Skeletal muscle tissue (tissue), 4 donors: ENCODE data around the gene ABHD4. TPM values are rescaled to one million over a fixed set of nuclear protein-coding genes. Genes with fewer than 3 reads are reported as not detected.

ENCODE experiments used
- H3K27ac ChIP-seq: one replicate; pipeline ENCODE4 v1.7.0; 2013; ENCODE audit warnings: mild to moderate bottlenecking, low read depth, low read length, inconsistent platforms
- H3K27me3 ChIP-seq, 3 donors: one replicate each; pipeline ENCODE4 v1.7.0; 2013; ENCODE audit warnings: low read length in 3 of 3; ENCODE audit not compliant: control insufficient read depth in 3 of 3, insufficient read depth in 3 of 3
- H3K36me3 ChIP-seq, 3 donors: one replicate each; pipeline ENCODE4 v1.7.0; 2013; ENCODE audit warnings: low read length in 3 of 3; ENCODE audit not compliant: control insufficient read depth in 3 of 3, insufficient read depth in 3 of 3
- H3K4me1 ChIP-seq, 3 donors: one replicate each; pipeline ENCODE4 v1.7.0; 2013; ENCODE audit warnings: low read length in 3 of 3, mild to moderate bottlenecking in 3 of 3; ENCODE audit not compliant: control insufficient read depth in 3 of 3, insufficient read depth in 3 of 3
- H3K4me3 ChIP-seq, 3 donors: one replicate each; pipeline ENCODE4 v1.7.0; 2013; ENCODE audit warnings: low read length in 3 of 3
- H3K9ac ChIP-seq, 3 donors: one replicate each; pipeline ENCODE4 v1.7.0; 2013; ENCODE audit warnings: low read length in 3 of 3, mild to moderate bottlenecking in 3 of 3, moderate library complexity in 2 of 3, low read depth in 1 of 3
- H3K9me3 ChIP-seq, 3 donors: one replicate each; pipeline ENCODE4 v1.7.0; 2013; ENCODE audit warnings: low read length in 3 of 3; ENCODE audit not compliant: control insufficient read depth in 3 of 3
- total RNA-seq: library from RNA; depleted of rRNA; stranded (reverse); fragments of >200 nt; gene quantifications from one replicate; pipeline ENCODE4 v1.2.3, GENCODE V29; 2014
- donor health status: Osteomylitis.

Gene ABHD4
- total RNA-seq, 1 donor from 2014 or later: 3.7 TPM

GRCh38 chr14:22554498-22555383 lies 43.4 kb upstream of the ABHD4 start:
- H3K4me1 ChIP-seq: peaks cover 28 to 34% (median 30%) of the 10 kb centered on the region in 3 donors
- no peaks in the 10 kb centered on the region for H3K36me3 ChIP-seq
- no peaks in the 10 kb centered on the region for H3K27me3 ChIP-seq
- H3K27ac ChIP-seq: no peak overlapping the region
- H3K9me3 ChIP-seq: no peaks in the 10 kb centered on the region
- H3K9ac ChIP-seq: peak overlapping the region in 1 of 3 donors; percentile 25
- no peak overlapping the region for H3K4me3 ChIP-seq

- Histone ChIP-seq H3K36me3 (no peaks in the 10 kb centered on the region), H3K27ac (no peak overlapping the region), H3K9me3 (no peaks in the 10 kb centered on the region), H3K4me1 (peaks cover 22 to 26% (median 22%) of the 10 kb centered on the region in 3 donors), H3K4me3 (no peak overlapping the region), H3K27me3 (no peaks in the 10 kb centered on the region), H3K9ac (no peak overlapping the region)
These were observed 42.6 kb upstream of the ABHD4 start for GRCh38 chr14:22555384-22556011.

GRCh38 chr14:22556021-22556989 lies 41.8 kb upstream of the ABHD4 start:
- Histone ChIP-seq H3K27me3 (no peaks in the 10 kb centered on the region), H3K4me3 (peak overlapping the region; percentile 29 to 60 (median 35)), H3K9me3 (no peaks in the 10 kb centered on the region), H3K9ac (peak overlapping the region; percentile 55 to 71 (median 61)), H3K27ac (peak overlapping the region; percentile 26), H3K4me1 (peaks cover 18 to 22% (median 18%) of the 10 kb centered on the region in 3 donors), H3K36me3 (no peaks in the 10 kb centered on the region)

GRCh38 chr14:22556990-22557623 lies 41.0 kb upstream of the ABHD4 start:
- Histone ChIP-seq H3K9me3 (no peaks in the 10 kb centered on the region), H3K9ac (peak overlapping the region; percentile 55 to 71 (median 61)), H3K4me3 (peak overlapping the region; percentile 35 to 60 (median 45)), H3K36me3 (no peaks in the 10 kb centered on the region), H3K27ac (peak overlapping the region; percentile 26), H3K4me1 (peaks cover 18 to 28% (median 18%) of the 10 kb centered on the region in 3 donors), H3K27me3 (no peaks in the 10 kb centered on the region)

GRCh38 chr14:22557846-22558220 lies 40.3 kb upstream of the ABHD4 start:
- Histone ChIP-seq H3K27me3 (no peaks in the 10 kb centered on the region), H3K9me3 (no peaks in the 10 kb centered on the region), H3K4me3 (no peak overlapping the region), H3K9ac (no peak overlapping the region), H3K4me1 (peaks cover 18 to 31% (median 18%) of the 10 kb centered on the region in 3 donors), H3K27ac (peak overlapping the region; percentile 43), H3K36me3 (no peaks in the 10 kb centered on the region)

GRCh38 chr14:22558221-22558913 lies 39.7 kb upstream of the ABHD4 start:
- no peak overlapping the region for H3K4me3 ChIP-seq

GRCh38 chr14:22559041-22559440 lies 39.1 kb upstream of the ABHD4 start:
- Histone ChIP-seq H3K27ac (peak overlapping the region; percentile 43), H3K27me3 (no peaks in the 10 kb centered on the region), H3K36me3 (peaks cover 0 to 4% (median 0%) of the 10 kb centered on the region in 3 donors), H3K9ac (peak overlapping the region in 1 of 3 donors; percentile 33), H3K4me3 (no peak overlapping the region), H3K4me1 (peaks cover 18 to 39% (median 22%) of the 10 kb centered on the region in 3 donors), H3K9me3 (no peaks in the 10 kb centered on the region)

More at GRCh38 chr14:22558221-22558913, 39.7 kb upstream of the ABHD4 start:
- no peaks in the 10 kb centered on the region for H3K9me3 ChIP-seq
- no peaks in the 10 kb centered on the region for H3K27me3 ChIP-seq
- H3K36me3 ChIP-seq: no peaks in the 10 kb centered on the region
- H3K4me1 ChIP-seq: peaks cover 18 to 32% (median 18%) of the 10 kb centered on the region in 3 donors
- H3K27ac ChIP-seq: peak overlapping the region; percentile 43
- H3K9ac ChIP-seq: no peak overlapping the region

- Histone ChIP-seq H3K27ac (no peak overlapping the region), H3K9ac (no peak overlapping the region), H3K4me1 (peaks cover 16 to 51% (median 23%) of the 10 kb centered on the region in 3 donors), H3K9me3 (no peaks in the 10 kb centered on the region), H3K36me3 (peaks cover 0 to 11% (median 0%) of the 10 kb centered on the region in 3 donors), H3K27me3 (no peaks in the 10 kb centered on the region), H3K4me3 (no peak overlapping the region)
These were observed 37.3 kb upstream of the ABHD4 start for GRCh38 chr14:22560662-22561365.
